Measurements from ENCODE around the gene C2orf42. TPM values are rescaled to one million over a fixed set of nuclear protein-coding genes. Genes with fewer than 3 reads are reported as not detected.
"Not testable (repeated sequence)": the region's sequence is repeated elsewhere in the genome, so short reads cannot be mapped to it uniquely, and the experiment has no call there.

C2orf42 gene
- total and polyA plus RNA-seq, 5 donors = 4.1 to 14.4 (median 12.9) TPM

- WGBS = under 1% methylated on average over 50 of the region's 50 CpGs
- Histone ChIP-seq H3K27me3 (ENCODE audit: control insufficient read depth, insufficient read depth) (no peaks in the 10 kb centered on the region), H3K4me1 (ENCODE audit: control insufficient read depth, insufficient read depth, low read length) (peaks cover 3% of the 10 kb centered on the region), H3K4me3 (ENCODE audit: low read length) (peak overlapping the region; percentile 33), H3K27ac (ENCODE audit: low read length) (peak overlapping the region; percentile 36), H3K9me3 (ENCODE audit: control insufficient read depth, low read length) (no peaks in the 10 kb centered on the region)
- intact Hi-C loops (cut with DNase I) = loop anchor here (5.0 kb wide), 2 partner anchors 55 to 230 kb away; partner anchors contain the start of gene PCBP1 (in 2 of the 4)
- ATAC-seq (peak; percentile 90 to 93), DNase-seq (peak; percentile 100)
Measured at GRCh38 chr2:70142590-70143313, 48.1 kb downstream of the C2orf42 start.

GRCh38 chr2:70141902-70142589, 48.8 kb downstream of the C2orf42 start:
- ATAC-seq (peak; percentile 89 to 92), DNase-seq (no peak)
- H3K27ac ChIP-seq (ENCODE audit: low read length) = peak overlapping the region; percentile 83
- H3K4me3 ChIP-seq (ENCODE audit: low read length) = peak overlapping the region; percentile 40
- intact Hi-C loops (cut with DNase I) = loop anchor here (2.0 to 5.0 kb wide), 4 partner anchors 53 to 230 kb away; partner anchors contain the start of gene PCBP1 (in 3 of the 4)
- no peaks in the 10 kb centered on the region for H3K27me3 ChIP-seq (ENCODE audit: control insufficient read depth, insufficient read depth)
- H3K9me3 ChIP-seq (ENCODE audit: control insufficient read depth, low read length) = no peaks in the 10 kb centered on the region
- under 1% methylated on average over 73 of the region's 73 CpGs for WGBS
- peaks cover 3% of the 10 kb centered on the region for H3K4me1 ChIP-seq (ENCODE audit: control insufficient read depth, insufficient read depth, low read length)

DNA sequence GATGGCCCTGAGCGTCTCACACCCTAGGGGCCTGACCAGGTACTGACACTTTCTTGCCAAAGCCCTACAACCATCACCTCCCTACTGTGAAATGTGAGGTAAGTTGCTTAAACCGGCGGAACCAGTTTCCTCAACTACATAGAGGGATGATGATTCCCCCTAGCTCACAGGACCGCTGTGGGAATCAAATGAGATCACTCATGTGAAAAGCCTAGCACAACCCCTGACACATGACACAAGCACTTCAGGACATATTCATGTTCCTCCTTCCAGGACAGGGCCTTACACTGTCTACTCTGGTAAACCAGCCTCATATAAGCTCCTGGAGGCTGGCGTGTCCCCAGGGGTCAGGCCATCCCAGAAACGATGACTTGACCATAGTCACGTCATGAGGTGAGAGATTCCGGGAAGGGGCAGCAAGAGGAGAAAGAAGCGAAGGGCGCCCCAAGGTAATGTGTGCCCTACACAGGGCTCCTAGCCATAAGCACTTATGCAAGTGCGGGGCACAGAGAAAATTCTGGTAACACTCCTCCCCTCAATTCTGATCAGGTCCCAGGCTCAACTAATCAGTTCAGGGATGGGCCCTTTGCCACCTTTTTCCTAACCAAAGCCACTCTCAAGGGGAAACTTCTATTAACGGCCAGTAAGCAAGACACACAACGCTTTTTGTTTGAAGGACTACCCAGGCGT, 49.5 kb downstream of the C2orf42 start:
- H3K4me1 ChIP-seq (ENCODE audit: control insufficient read depth, insufficient read depth, low read length) = peaks cover 3% of the 10 kb centered on the region
- 43% methylated on average over 14 of the region's 14 CpGs for WGBS
- no peaks in the 10 kb centered on the region for H3K27me3 ChIP-seq (ENCODE audit: control insufficient read depth, insufficient read depth)
- H3K9me3 ChIP-seq (ENCODE audit: control insufficient read depth, low read length) = no peaks in the 10 kb centered on the region
- ATAC-seq = peak; percentile 1 to 11
- peak overlapping the region; percentile 40 for H3K4me3 ChIP-seq (ENCODE audit: low read length)
- DNase-seq = peak; percentile 52 to 72 (median 66)
- H3K27ac ChIP-seq (ENCODE audit: low read length) = peak overlapping the region; percentile 83
- intact Hi-C loops (cut with DNase I) = loop anchor here (2.0 to 5.0 kb wide), 4 partner anchors 53 to 229 kb away; partner anchors contain the start of gene PCBP1 (in 3 of the 4)

GRCh38 chr2:70140791-70141211, 50.0 kb downstream of the C2orf42 start:
- no peak for ATAC-seq
- intact Hi-C loops (cut with DNase I) = loop anchor here (2.0 to 5.0 kb wide), 4 partner anchors 52 to 228 kb away; partner anchors contain the start of gene PCBP1 (in 3 of the 4)
- WGBS = 71% methylated on average over 5 of the region's 5 CpGs

DNA sequence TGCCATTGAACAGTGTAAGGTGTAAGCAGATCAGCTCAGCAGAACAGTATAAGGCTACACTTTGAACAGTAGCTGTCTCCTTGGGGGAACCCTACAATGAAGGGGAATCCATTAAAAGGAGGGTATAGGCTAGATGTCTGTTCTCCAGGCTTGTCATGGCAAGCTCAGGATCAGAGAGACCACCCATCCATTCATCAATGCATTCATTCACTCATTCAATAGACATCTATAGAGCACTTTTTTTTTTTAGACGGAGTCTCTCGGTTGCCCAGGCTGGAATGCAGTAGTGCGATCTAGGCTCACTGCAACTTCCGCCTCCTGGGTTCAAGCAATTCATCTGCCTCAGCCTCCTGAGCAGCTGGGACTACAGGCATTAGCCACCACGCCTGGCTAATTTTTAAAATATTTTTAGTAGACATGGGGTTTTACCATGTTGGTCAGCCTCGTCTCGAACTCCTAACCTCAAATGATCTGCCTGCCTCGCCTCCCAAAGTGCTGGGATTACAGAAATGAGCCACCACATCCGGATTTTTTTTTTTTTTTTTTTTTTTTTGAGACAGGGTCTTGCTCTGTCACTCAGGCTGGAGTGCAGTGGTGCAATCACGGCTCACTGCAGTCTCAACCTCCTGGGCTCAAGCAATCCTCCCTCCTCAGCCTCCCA, 56.4 kb downstream of the C2orf42 start:
- H3K4me3 ChIP-seq (ENCODE audit: low read length); ATAC-seq; H3K4me1 ChIP-seq (ENCODE audit: control insufficient read depth, insufficient read depth, low read length); H3K9me3 ChIP-seq (ENCODE audit: control insufficient read depth, low read length); intact Hi-C loops (cut with DNase I); H3K27me3 ChIP-seq (ENCODE audit: control insufficient read depth, insufficient read depth); DNase-seq: not testable (repeated sequence)
- WGBS = 92% methylated on average over 10 of the region's 10 CpGs
- peak overlapping the region; percentile 71 for H3K27ac ChIP-seq (ENCODE audit: low read length)

More at GRCh38 chr2:70140791-70141211, 50.0 kb downstream of the C2orf42 start:
- peak overlapping the region; percentile 83 for H3K27ac ChIP-seq (ENCODE audit: low read length)
- DNase-seq = no peak
- H3K27me3 ChIP-seq (ENCODE audit: control insufficient read depth, insufficient read depth) = no peaks in the 10 kb centered on the region
- peaks cover 4% of the 10 kb centered on the region for H3K4me1 ChIP-seq (ENCODE audit: control insufficient read depth, insufficient read depth, low read length)
- no peaks in the 10 kb centered on the region for H3K9me3 ChIP-seq (ENCODE audit: control insufficient read depth, low read length)
- H3K4me3 ChIP-seq (ENCODE audit: low read length) = no peak overlapping the region

- Histone ChIP-seq H3K9me3 (ENCODE audit: control insufficient read depth, low read length) (no peaks in the 10 kb centered on the region), H3K27me3 (ENCODE audit: control insufficient read depth, insufficient read depth) (no peaks in the 10 kb centered on the region), H3K4me3 (ENCODE audit: low read length) (no peak overlapping the region), H3K4me1 (ENCODE audit: control insufficient read depth, insufficient read depth, low read length) (peaks cover 9% of the 10 kb centered on the region), H3K27ac (ENCODE audit: low read length) (peak overlapping the region; percentile 71)
- DNase-seq (no peak), ATAC-seq (peak; percentile 13 to 14)
- intact Hi-C loops (cut with DNase I) = no loop called here
- WGBS = 58% methylated on average over 10 of the region's 10 CpGs
Measured at GRCh38 chr2:70133491-70134322, 57.1 kb downstream of the C2orf42 start.

DNA sequence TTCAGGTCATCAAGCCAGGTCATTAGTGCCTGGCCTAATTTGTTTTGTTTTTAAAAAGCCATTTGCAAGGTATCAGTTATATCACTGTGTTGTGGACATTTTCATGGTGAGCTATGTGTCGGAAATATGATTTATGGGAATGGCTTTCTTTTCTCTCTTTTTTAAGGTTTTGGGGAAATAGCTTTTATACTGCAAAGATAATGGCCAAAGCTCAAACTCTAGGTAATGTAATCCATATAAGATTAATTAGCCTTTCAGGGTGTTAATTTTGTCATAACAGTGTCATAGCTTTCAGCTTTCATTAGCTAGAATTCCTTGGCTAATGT, 57.7 kb downstream of the C2orf42 start:
- Histone ChIP-seq H3K27ac (ENCODE audit: low read length) (peak overlapping the region; percentile 100), H3K4me3 (ENCODE audit: low read length) (peak overlapping the region; percentile 51), H3K9me3 (ENCODE audit: control insufficient read depth, low read length) (no peaks in the 10 kb centered on the region), H3K27me3 (ENCODE audit: control insufficient read depth, insufficient read depth) (no peaks in the 10 kb centered on the region), H3K4me1 (ENCODE audit: control insufficient read depth, insufficient read depth, low read length) (peaks cover 9% of the 10 kb centered on the region)
- WGBS = 56% methylated on average over 1 of the region's 1 CpG
- intact Hi-C loops (cut with DNase I) = no loop called here
- ATAC-seq = no peak
- DNase-seq = no peak

- Histone ChIP-seq H3K9me3 (ENCODE audit: control insufficient read depth, low read length) (no peaks in the 10 kb centered on the region), H3K27ac (ENCODE audit: low read length) (peak overlapping the region; percentile 100), H3K4me1 (ENCODE audit: control insufficient read depth, insufficient read depth, low read length) (peaks cover 9% of the 10 kb centered on the region), H3K27me3 (ENCODE audit: control insufficient read depth, insufficient read depth) (no peaks in the 10 kb centered on the region), H3K4me3 (ENCODE audit: low read length) (peak overlapping the region; percentile 51)
- WGBS = 7% methylated on average over 8 of the region's 8 CpGs
- peak; percentile 78 to 84 for ATAC-seq
- peak in 2 of 3 donors; percentile 76 to 79 for DNase-seq
- intact Hi-C loops (cut with DNase I) = no loop called here
Measured at GRCh38 chr2:70132244-70133126, 58.3 kb downstream of the C2orf42 start.

DNA sequence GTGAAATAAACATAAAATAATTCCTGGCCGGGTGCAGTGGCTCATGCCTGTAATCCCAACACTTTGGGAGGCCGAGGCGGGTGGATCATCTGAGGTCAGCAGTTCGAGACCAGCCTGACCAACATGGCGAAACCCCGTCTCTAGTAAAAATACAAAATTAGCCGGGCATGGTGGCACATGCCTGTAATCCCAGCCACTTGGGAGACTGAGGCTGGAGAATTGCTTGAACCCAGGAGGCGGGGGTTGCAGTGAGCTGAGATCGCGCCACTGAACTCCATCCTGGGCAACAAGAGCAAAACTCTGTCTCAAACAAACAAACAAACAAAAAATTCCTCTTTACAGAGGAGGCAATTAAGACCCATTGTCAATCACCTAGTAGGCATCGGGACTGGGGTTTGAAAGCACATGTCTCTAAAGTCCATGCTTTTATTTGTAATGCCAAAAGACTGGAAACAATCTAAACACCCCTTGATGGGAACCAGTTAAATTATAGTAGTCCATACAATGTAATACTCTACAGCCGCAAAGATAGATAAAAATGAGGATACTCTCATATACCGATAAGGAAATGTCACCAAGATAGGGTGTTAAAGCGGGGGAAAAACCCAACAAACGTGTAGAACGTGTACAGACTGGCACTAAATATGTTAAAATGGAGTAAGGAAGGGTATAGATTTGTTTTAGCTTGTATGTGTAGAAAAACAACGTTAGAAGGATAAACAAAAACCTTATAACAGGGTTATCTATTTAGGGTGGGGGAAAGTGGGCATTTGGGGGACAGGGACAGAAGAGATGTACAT, 59.3 kb downstream of the C2orf42 start:
- ATAC-seq; H3K4me1 ChIP-seq (ENCODE audit: control insufficient read depth, insufficient read depth, low read length): not testable (repeated sequence)
- H3K4me3 ChIP-seq (ENCODE audit: low read length) = peak overlapping the region; percentile 51

More for the DNA sequence above, 59.3 kb downstream of the C2orf42 start:
- DNase-seq; H3K27me3 ChIP-seq (ENCODE audit: control insufficient read depth, insufficient read depth); H3K27ac ChIP-seq (ENCODE audit: low read length); H3K9me3 ChIP-seq (ENCODE audit: control insufficient read depth, low read length); intact Hi-C loops (cut with DNase I): not testable (repeated sequence)
- 70% methylated on average over 17 of the region's 17 CpGs for WGBS
